ENCODE measurements around the gene GIPR. TPM values are rescaled to one million over a fixed set of nuclear protein-coding genes. Genes with fewer than 3 reads are reported as not detected.

The GIPR gene
- total RNA-seq, 4 donors from 2014 or later = 0.98 to 2.4 TPM; not detected in 2

- 81 to 90% methylated on average over 8 to 11 of the region's 15 CpGs for WGBS, 2 donors
- peak overlapping the region in 1 of 4 donors; percentile 44 for H3K27ac ChIP-seq
- no peak for TF ChIP-seq POLR2A (IDR thresholded peaks at IDR 0.05)
- TF ChIP-seq CTCF (IDR thresholded peaks at IDR 0.05) = no peak
- no peak for TF ChIP-seq EP300 (IDR thresholded peaks at IDR 0.05)
- no peak overlapping the region for H3K4me3 ChIP-seq
- no peaks in the 10 kb centered on the region for H3K9me3 ChIP-seq
- peaks cover 0 to 37% (median 12%) of the 10 kb centered on the region in 4 donors for H3K4me1 ChIP-seq
- peaks cover 0 to 29% (median 7%) of the 10 kb centered on the region in 3 donors for H3K36me3 ChIP-seq
- H3K27me3 ChIP-seq = no peaks in the 10 kb centered on the region
- DNase-seq (ENCODE audit: low spot score in 2 of 2) = no peak
These were observed 45.1 kb downstream of the GIPR start for GRCh38 chr19:45713141-45713540.

DNA sequence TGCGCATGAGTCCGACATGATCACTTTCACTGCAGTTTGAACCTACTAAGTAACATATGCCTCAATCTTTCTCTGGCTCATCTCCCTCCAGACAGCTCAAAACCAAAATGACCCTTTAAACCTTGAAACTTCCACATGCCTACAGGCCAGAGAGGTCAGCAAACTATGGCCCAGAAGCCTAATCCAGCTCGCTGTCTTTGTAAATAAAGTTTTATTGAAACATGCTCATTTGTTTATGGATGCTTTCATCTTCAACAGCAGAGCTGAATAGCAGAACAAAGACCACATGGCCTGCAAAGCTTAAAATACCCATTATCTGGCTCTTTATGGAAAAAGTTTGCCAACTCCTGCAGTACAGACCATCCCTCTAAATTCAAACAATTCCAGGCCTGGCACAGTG lies 47.1 kb downstream of the GIPR start:
- Histone ChIP-seq H3K9me3 (no peaks in the 10 kb centered on the region), H3K4me1 (peaks cover 0 to 43% (median 16%) of the 10 kb centered on the region in 4 donors), H3K36me3 (peaks cover 0 to 31% (median 7%) of the 10 kb centered on the region in 3 donors), H3K4me3 (no peak overlapping the region), H3K27ac (peak overlapping the region in 1 of 4 donors; percentile 47), H3K27me3 (no peaks in the 10 kb centered on the region)
- DNase-seq (ENCODE audit: low spot score in 2 of 2) = no peak
- TF ChIP-seq CTCF (IDR thresholded peaks at IDR 0.05) (no peak), POLR2A (IDR thresholded peaks at IDR 0.05) (no peak), EP300 (IDR thresholded peaks at IDR 0.05) (no peak)
- WGBS, 2 donors = 85 to 87% methylated on average over 3 of the region's 3 CpGs

DNA sequence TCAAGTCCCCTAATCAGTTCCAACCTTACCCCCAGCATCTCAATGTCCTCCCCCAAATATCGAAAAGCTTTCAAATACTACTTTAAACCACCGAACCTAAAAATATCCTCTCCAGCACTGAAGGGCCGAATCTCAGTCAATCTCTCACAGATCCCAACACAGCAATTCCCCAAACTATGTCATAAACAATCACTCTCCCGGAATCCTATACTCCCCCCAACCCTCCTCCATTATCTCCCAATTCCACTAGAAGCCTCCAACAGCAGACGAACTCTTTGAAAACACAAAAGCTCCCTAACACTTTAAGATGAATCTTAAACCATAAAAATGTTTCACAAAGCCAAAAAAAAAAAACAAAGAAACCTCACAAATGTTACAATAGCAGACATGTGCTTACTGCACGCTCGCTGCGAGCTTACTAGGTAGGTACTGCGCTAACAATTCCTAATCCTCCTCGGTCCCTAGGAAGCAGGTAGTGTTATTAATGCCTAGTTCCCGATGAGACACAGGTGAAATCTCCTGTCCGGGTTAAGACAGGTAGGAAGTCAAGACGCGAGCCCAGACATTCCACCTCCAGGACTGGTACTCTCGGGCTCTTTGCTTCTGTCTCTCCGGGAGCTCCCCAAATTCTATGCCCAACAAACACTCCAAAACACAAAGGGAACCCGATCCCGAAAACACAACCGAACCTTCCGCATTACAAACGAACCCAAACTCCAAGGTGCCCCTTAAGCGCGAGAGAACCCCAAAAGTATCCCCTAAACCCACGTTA lies 48.5 kb downstream of the GIPR start:
- peak in 1 of 2 donors; percentile 35 for DNase-seq (ENCODE audit: low spot score in 2 of 2)
- WGBS, 2 donors = 2% methylated on average over 24 of the region's 24 CpGs
- no peaks in the 10 kb centered on the region for H3K27me3 ChIP-seq

DNA sequence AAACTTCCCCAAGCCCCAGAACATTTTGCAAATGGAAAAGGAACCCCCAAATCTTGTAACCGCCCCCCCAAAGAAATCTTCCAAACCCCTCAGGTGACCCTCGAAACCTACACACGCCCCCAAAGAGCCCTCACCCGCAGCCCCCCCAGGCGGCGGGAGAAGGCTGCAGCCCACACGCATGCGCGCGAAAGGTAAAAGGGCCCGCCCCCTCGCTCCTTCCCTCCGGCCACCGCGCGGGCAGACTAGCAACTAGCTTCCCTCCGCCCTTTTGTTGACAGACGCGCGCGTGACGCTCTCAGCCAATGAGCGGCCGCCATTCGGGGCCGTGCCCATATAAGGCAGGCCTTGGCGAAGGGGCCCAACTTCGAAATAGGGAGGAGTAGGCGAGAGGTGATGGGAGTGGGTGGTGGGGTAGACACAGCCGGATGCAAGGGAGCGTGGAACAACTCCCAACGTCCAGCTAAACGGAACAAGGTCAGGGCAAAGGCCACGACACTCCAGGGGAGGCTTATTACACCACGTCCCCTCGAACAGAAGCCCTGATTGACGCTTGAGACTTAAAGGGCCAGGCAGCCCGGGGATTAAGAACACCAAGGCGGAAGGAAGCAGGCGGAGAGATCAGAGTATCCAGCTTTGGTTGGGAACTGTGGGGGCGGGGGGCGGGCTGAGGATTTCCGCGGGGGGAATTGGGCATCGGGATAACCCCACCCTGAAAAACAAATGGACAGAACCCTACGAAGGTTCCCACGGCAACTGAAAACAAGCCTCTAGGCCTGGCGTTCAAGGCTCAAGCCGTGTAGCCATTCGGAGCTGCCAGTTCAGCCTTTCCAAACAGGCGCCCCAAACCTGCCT lies 49.3 kb downstream of the GIPR start:
- H3K9me3 ChIP-seq = no peaks in the 10 kb centered on the region
- no peaks in the 10 kb centered on the region for H3K27me3 ChIP-seq
- TF ChIP-seq POLR2A (IDR thresholded peaks at IDR 0.05) = peak; percentile 74 to 75
- TF ChIP-seq CTCF (IDR thresholded peaks at IDR 0.05) = peak in 3 of 5 experiments; percentile 26 to 61 (median 49)
- TF ChIP-seq EP300 (IDR thresholded peaks at IDR 0.05) = peak; percentile 98 to 100
- H3K36me3 ChIP-seq = peaks cover 0 to 22% (median 1%) of the 10 kb centered on the region in 3 donors
- H3K27ac ChIP-seq = peak overlapping the region; percentile 89 to 97 (median 94)
- peak overlapping the region; percentile 52 to 75 (median 62) for H3K4me3 ChIP-seq
- peak; percentile 97 to 98 for DNase-seq (ENCODE audit: low spot score in 2 of 2)
- WGBS, 2 donors = 0 to 1% methylated on average over 45 to 50 of the region's 51 CpGs
- peaks cover 0 to 44% (median 16%) of the 10 kb centered on the region in 4 donors for H3K4me1 ChIP-seq

More for the DNA sequence above, 48.5 kb downstream of the GIPR start:
- Histone ChIP-seq H3K4me1 (peaks cover 0 to 37% (median 12%) of the 10 kb centered on the region in 4 donors), H3K27ac (peak overlapping the region; percentile 89 to 94 (median 94)), H3K36me3 (peaks cover 0 to 30% (median 7%) of the 10 kb centered on the region in 3 donors), H3K4me3 (peak overlapping the region; percentile 52 to 75 (median 62)), H3K9me3 (no peaks in the 10 kb centered on the region)
- TF ChIP-seq CTCF (IDR thresholded peaks at IDR 0.05) (no peak), EP300 (IDR thresholded peaks at IDR 0.05) (no peak), POLR2A (IDR thresholded peaks at IDR 0.05) (no peak)

Data from tibial nerve (tissue), 4 donors.